Astrocyte (in vitro differentiated cells and primary cell): ENCODE results near the gene PRM3. TPM values are rescaled to one million over a fixed set of nuclear protein-coding genes. Genes with fewer than 3 reads are reported as not detected.
A peak's percentile ranks its signal among the peaks of the same experiment; 100 is the strongest.

Source experiments
- DNase-seq: peaks from one replicate; pipeline ENCODE4 v3.0.0-alpha.2; 2010; ENCODE audit warnings: low read depth
- FAIRE-seq: peaks from 2 replicates; lab custom pipeline; 2011; peaks lifted over from hg19 to GRCh38; lab: Jason Lieb, UNC
- H2AFZ ChIP-seq: 2 replicates; pipeline ENCODE4 v1.6.0; 2012; ENCODE audit warnings: low read depth, low read length, inconsistent platforms
- H3K27ac ChIP-seq: 2 replicates; pipeline ENCODE4 v1.5.1; 2011; ENCODE audit warnings: low read depth, low read length, inconsistent platforms
- H3K27me3 ChIP-seq: 2 replicates; pipeline ENCODE4 v1.6.0; 2011; ENCODE audit warnings: low read length, inconsistent platforms; ENCODE audit not compliant: insufficient read depth
- H3K36me3 ChIP-seq: 2 replicates; pipeline ENCODE4 v1.5.1; 2011; ENCODE audit warnings: low read length, inconsistent platforms; ENCODE audit not compliant: insufficient read depth
- H3K4me1 ChIP-seq: 2 replicates; pipeline ENCODE4 v1.5.1; 2011; ENCODE audit warnings: low read length, inconsistent platforms; ENCODE audit not compliant: insufficient read depth
- H3K4me2 ChIP-seq: 2 replicates; pipeline ENCODE4 v1.6.0; 2012; ENCODE audit warnings: low read length, inconsistent platforms
- H3K4me3 ChIP-seq: 2 replicates; pipeline ENCODE4 v1.5.1; 2011; ENCODE audit warnings: low read depth, mild to moderate bottlenecking, low read length, inconsistent platforms; ENCODE audit not compliant: insufficient read depth
- H3K79me2 ChIP-seq: 2 replicates; pipeline ENCODE4 v1.6.0; 2012; ENCODE audit warnings: mild to moderate bottlenecking, low read length, inconsistent platforms; ENCODE audit not compliant: insufficient read depth
- H3K9ac ChIP-seq: 2 replicates; pipeline ENCODE4 v1.6.0; 2012; ENCODE audit warnings: mild to moderate bottlenecking, low read length, inconsistent platforms
- H3K9me3 ChIP-seq: 2 replicates; pipeline ENCODE4 v1.5.1; 2012; ENCODE audit warnings: low read depth, mild to moderate bottlenecking, low read length, inconsistent platforms; ENCODE audit not compliant: insufficient read depth
- H4K20me1 ChIP-seq: 2 replicates; pipeline ENCODE4 v1.6.0; 2012; ENCODE audit warnings: low read length, inconsistent platforms; ENCODE audit not compliant: insufficient read depth
- H3K27ac Mint-ChIP-seq: one replicate; pipeline ENCODE4 v1.8.0; 2021; ENCODE audit warnings: mild to moderate bottlenecking, mixed read lengths; ENCODE audit not compliant: unreplicated experiment
- H3K27me3 Mint-ChIP-seq: one replicate; pipeline ENCODE4 v1.8.0; 2021; ENCODE audit warnings: low read depth, mixed read lengths; ENCODE audit not compliant: unreplicated experiment
- H3K36me3 Mint-ChIP-seq: one replicate; pipeline ENCODE4 v1.8.0; 2021; ENCODE audit warnings: low read depth, mixed read lengths; ENCODE audit not compliant: unreplicated experiment
- H3K4me1 Mint-ChIP-seq: one replicate; pipeline ENCODE4 v1.8.0; 2021; ENCODE audit warnings: low read depth, mixed read lengths; ENCODE audit not compliant: unreplicated experiment
- H3K4me3 Mint-ChIP-seq: one replicate; pipeline ENCODE4 v1.8.0; 2021; ENCODE audit warnings: mild to moderate bottlenecking, moderate library complexity, mixed read lengths; ENCODE audit not compliant: unreplicated experiment
- H3K9me3 Mint-ChIP-seq: one replicate; pipeline ENCODE4 v1.8.0; 2021; ENCODE audit warnings: mild to moderate bottlenecking, mixed read lengths; ENCODE audit not compliant: unreplicated experiment
- EZH2 ChIP-seq: IDR thresholded peaks from 2 replicates; pipeline ENCODE4 v1.6.1; 2012; ENCODE audit warnings: mild to moderate bottlenecking, low read length, inconsistent platforms; ENCODE audit not compliant: insufficient read depth
- total RNA-seq: library from RNA; stranded (reverse); gene quantifications from 2 replicates; pipeline ENCODE4 v1.2.1, GENCODE V29; 2021
- TF ChIP-seq, protein P1 (sequence below): IDR thresholded peaks from 2 replicates; pipeline ENCODE4 v1.5.1; 2011; ENCODE audit warnings: low read depth, mild to moderate bottlenecking, inconsistent platforms, low read length, moderate library complexity; ENCODE audit not compliant: insufficient read depth

Gene PRM3
- total RNA-seq, 1 donor from 2014 or later = not detected

DNA sequence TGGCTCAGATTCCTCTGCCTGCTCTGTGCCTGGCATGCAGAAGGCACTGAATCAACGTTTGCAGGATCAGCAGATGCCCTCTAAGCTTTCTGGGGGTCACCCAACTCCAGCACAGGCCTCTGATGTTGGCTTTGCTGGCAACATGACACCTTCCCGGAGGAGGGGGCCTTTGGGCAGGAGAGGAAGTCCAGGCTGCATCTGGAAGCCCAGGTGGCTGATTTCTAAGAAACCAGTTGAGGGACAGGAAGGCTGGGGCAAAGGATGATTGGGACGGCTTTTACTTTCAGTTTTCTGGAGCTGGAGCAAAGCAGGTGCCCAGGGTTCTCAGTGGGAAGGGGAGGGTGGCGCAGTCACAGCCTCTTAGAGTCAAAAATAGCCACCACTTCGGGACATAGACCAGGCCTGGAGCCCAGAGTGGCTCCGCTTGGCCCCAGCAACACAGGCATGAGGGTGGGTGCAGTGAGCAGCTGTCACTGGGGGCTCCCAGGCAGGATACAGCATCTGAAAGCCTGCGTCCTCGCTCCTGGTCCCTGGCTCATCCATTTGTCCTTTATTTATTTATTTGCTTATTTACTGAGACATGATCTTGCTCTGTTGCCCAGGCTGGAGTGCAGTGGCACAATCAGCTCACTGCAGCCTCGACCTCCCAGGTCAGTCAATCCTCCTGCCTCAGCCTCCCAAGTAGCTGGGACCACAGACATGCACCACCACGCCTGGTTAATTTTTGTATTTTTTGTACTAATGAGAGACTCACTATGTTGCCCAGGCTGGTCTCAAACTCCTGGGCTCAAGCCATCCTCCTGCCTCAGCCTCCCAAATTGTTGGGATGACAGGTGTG is 32.6 kb downstream of the PRM3 start:
- Mint-ChIP-seq H3K4me1 (no peaks in the 10 kb centered on the region), H3K9me3 (no peaks in the 10 kb centered on the region), H3K27ac (no peak overlapping the region), H3K27me3 (peaks cover 2% of the 10 kb centered on the region), H3K36me3 (no peaks in the 10 kb centered on the region), H3K4me3 (no peak overlapping the region)
- Histone ChIP-seq H3K4me3 (no peak overlapping the region), H4K20me1 (no peaks in the 10 kb centered on the region), H2AFZ (no peak overlapping the region), H3K79me2 (no peaks in the 10 kb centered on the region), H3K4me1 (no peaks in the 10 kb centered on the region), H3K36me3 (no peaks in the 10 kb centered on the region), H3K27ac (no peak overlapping the region), H3K9ac (no peak overlapping the region), H3K27me3 (peaks cover 5% of the 10 kb centered on the region), H3K4me2 (no peak overlapping the region), H3K9me3 (no peaks in the 10 kb centered on the region)
- DNase-seq (no peak), FAIRE-seq (no peak)
- TF ChIP-seq EZH2 = no peak
- TF ChIP-seq, protein P1, sequence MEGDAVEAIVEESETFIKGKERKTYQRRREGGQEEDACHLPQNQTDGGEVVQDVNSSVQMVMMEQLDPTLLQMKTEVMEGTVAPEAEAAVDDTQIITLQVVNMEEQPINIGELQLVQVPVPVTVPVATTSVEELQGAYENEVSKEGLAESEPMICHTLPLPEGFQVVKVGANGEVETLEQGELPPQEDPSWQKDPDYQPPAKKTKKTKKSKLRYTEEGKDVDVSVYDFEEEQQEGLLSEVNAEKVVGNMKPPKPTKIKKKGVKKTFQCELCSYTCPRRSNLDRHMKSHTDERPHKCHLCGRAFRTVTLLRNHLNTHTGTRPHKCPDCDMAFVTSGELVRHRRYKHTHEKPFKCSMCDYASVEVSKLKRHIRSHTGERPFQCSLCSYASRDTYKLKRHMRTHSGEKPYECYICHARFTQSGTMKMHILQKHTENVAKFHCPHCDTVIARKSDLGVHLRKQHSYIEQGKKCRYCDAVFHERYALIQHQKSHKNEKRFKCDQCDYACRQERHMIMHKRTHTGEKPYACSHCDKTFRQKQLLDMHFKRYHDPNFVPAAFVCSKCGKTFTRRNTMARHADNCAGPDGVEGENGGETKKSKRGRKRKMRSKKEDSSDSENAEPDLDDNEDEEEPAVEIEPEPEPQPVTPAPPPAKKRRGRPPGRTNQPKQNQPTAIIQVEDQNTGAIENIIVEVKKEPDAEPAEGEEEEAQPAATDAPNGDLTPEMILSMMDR = no peak

DNA sequence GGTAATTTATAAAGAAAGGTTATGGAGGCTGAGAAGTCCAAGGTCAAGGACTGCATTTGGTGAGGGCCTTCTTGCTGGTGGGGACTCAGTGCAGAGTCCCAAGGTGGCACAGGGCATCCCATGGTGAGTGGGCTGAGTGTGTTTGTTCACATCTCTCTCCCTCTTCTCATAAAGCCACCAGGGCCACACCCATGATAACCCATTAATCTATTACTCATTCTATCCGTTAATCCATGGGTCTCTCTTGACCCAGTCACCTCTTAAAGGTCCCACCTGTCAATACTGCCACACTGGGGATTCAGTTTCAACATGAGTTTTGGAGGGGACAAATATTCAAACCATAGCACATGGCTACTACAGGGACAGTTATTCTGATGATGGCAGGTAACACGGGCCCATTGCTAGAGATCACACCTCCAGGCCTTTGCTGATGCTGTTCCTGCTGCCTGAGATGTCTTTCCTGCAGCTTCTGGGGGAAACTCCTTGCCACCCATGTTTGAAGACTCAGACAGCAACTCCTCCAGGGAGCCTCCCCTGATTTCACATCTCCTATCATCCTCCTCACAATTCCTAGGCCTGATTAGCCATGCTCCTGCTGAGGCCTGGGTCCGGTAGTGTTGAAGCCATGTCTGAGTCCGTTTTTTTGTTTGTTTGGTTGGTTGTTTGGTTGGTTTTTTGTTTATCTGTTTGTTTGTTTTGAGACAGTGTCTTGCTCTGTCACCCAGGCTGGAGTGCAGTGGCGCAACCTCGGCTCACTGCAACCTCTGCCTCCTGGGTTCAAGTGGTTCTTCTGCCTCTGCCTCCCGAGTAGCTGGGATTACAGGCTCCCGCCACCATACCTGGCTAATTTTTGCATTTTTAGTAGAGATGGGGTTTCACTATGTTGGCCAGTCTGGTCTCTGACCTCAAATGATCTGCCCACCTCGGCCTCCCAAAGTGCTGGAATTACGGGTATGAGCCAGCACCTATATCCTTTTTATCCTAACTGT is 33.5 kb downstream of the PRM3 start:
- Histone ChIP-seq H3K79me2 (no peaks in the 10 kb centered on the region), H4K20me1 (no peaks in the 10 kb centered on the region), H3K27me3 (peaks cover 5% of the 10 kb centered on the region), H2AFZ (no peak overlapping the region), H3K4me1 (no peaks in the 10 kb centered on the region), H3K9me3 (no peaks in the 10 kb centered on the region), H3K9ac (no peak overlapping the region), H3K36me3 (no peaks in the 10 kb centered on the region), H3K4me2 (no peak overlapping the region), H3K4me3 (no peak overlapping the region), H3K27ac (no peak overlapping the region)
- Mint-ChIP-seq H3K4me1 (no peaks in the 10 kb centered on the region), H3K4me3 (no peak overlapping the region), H3K9me3 (no peaks in the 10 kb centered on the region), H3K27me3 (peaks cover under 1% of the 10 kb centered on the region), H3K36me3 (no peaks in the 10 kb centered on the region), H3K27ac (peak overlapping the region; percentile 41)
- TF ChIP-seq, protein P1 = no peak
- no peak for TF ChIP-seq EZH2
- FAIRE-seq = no peak
- no peak for DNase-seq
